Peyer's patch (tissue), 4 donors: ENCODE data around the gene FEM1A. TPM values are rescaled to one million over a fixed set of nuclear protein-coding genes. Genes with fewer than 3 reads are reported as not detected.
"Not testable (repeated sequence)": the region's sequence is repeated elsewhere in the genome, so short reads cannot be mapped to it uniquely, and the experiment has no call there.

Experiments
- DNase-seq, 3 donors: peaks; one replicate each; pipeline ENCODE4 v3.0.0-alpha.2; 2017 to 2019
- H3K27ac ChIP-seq, 4 donors: fragments of 200-600 bp; sonication (generic); one replicate each; pipeline ENCODE4 v1.5.1; 2016 to 2019
- H3K27me3 ChIP-seq, 2 donors: fragments of 200-600 bp; sonication (generic); one replicate each; pipeline ENCODE4 v1.5.1; 2019
- H3K36me3 ChIP-seq, 3 donors: fragments of 200-600 bp; sonication (generic); one replicate each; pipeline ENCODE4 v1.5.1; 2016 to 2019
- H3K4me1 ChIP-seq, 4 donors: fragments of 200-600 bp; sonication (generic); one replicate each; pipeline ENCODE4 v1.5.1; 2016 to 2019
- H3K4me3 ChIP-seq, 4 donors: fragments of 200-600 bp; sonication (generic); 1 replicate in 3 of 4; 2 replicates in 1 of 4; pipeline ENCODE4 v1.5.1; 2016 to 2019; ENCODE audit warnings: mild to moderate bottlenecking in 1 of 4
- H3K9me3 ChIP-seq, 4 donors: fragments of 200-600 bp; sonication (generic); one replicate each; pipeline ENCODE4 v1.5.1; 2016 to 2019; ENCODE audit warnings: mild to moderate bottlenecking in 1 of 4
- CTCF ChIP-seq, 6 experiments: fragments of 450-650 bp in 4 of 6; fragments of 200-600 bp in 2 of 6; sonication (generic) in 1 of 6; IDR thresholded peaks; one replicate each; pipeline ENCODE4 v1.5.1; 2017 to 2019; ENCODE audit warnings: antibody characterized with exemption in 6 of 6, mild to moderate bottlenecking in 3 of 6, moderate library complexity in 1 of 6
- POLR2A ChIP-seq, 2 donors: fragments of 450-650 bp; IDR thresholded peaks; one replicate each; pipeline ENCODE4 v1.5.1; 2017; ENCODE audit warnings: antibody characterized with exemption in 2 of 2, mild to moderate bottlenecking in 2 of 2, moderate library complexity in 2 of 2
- total RNA-seq, 4 donors: library from RNA; depleted of rRNA; stranded (reverse); fragments of >200 nt; gene quantifications; one replicate each; pipeline ENCODE4 v1.1.0, GENCODE V29; 2016

FEM1A gene
- total RNA-seq, 4 donors from 2014 or later = 12.8 to 14.9 (median 14.0) TPM

- no peak for DNase-seq
- H3K9me3 ChIP-seq = no peaks in the 10 kb centered on the region
- TF ChIP-seq POLR2A (IDR thresholded peaks at IDR 0.05) (no peak), CTCF (IDR thresholded peaks at IDR 0.05) (no peak)
- no peaks in the 10 kb centered on the region for H3K36me3 ChIP-seq
- H3K27me3 ChIP-seq = no peaks in the 10 kb centered on the region
- H3K27ac ChIP-seq = peak overlapping the region; percentile 78 to 98 (median 94)
- peak overlapping the region; percentile 72 to 99 (median 92) for H3K4me3 ChIP-seq
- peaks cover 0 to 43% (median 5%) of the 10 kb centered on the region in 4 donors for H3K4me1 ChIP-seq
Measured at GRCh38 chr19:4830768-4831265, 39.3 kb downstream of the FEM1A start.

GRCh38 chr19:4831304-4831978 lies 39.9 kb downstream of the FEM1A start, which contains the start of gene TICAM1:
TSS of gene TICAM1 (minus strand) at chr19:4831712. CDS start at chr19:4818377, 13,335 bp downstream.
- no peaks in the 10 kb centered on the region for H3K36me3 ChIP-seq
- peak within 1 kb of the TSS; percentile 78 to 98 (median 94) for H3K27ac ChIP-seq
- peak; percentile 68 to 89 (median 89) for DNase-seq
- H3K4me3 ChIP-seq = peak within 1 kb of the TSS; percentile 72 to 99 (median 92)
- no peaks in the 10 kb centered on the region for H3K27me3 ChIP-seq
- H3K9me3 ChIP-seq = no peaks in the 10 kb centered on the region
- peaks cover 0 to 43% (median 5%) of the 10 kb centered on the region in 4 donors for H3K4me1 ChIP-seq
- TF ChIP-seq POLR2A (IDR thresholded peaks at IDR 0.05) (peak; percentile 90 to 93), CTCF (IDR thresholded peaks at IDR 0.05) (peak in 3 of 6 experiments; percentile 9 to 28 (median 26))

- peaks cover 0 to 43% (median 5%) of the 10 kb centered on the region in 4 donors for H3K4me1 ChIP-seq
- not testable (repeated sequence) for DNase-seq, H3K27me3 ChIP-seq, H3K36me3 ChIP-seq, H3K9me3 ChIP-seq
- peak overlapping the region; percentile 78 to 98 (median 94) for H3K27ac ChIP-seq
- H3K4me3 ChIP-seq = peak overlapping the region; percentile 72 to 99 (median 92)
Measured at GRCh38 chr19:4831979-4832340, 40.4 kb downstream of the FEM1A start.

- Histone ChIP-seq H3K4me3 (no peak overlapping the region), H3K9me3 (no peaks in the 10 kb centered on the region), H3K27ac (peak overlapping the region in 3 of 4 donors; percentile 92 to 98 (median 96)), H3K36me3 (peaks cover 0 to 3% (median 0%) of the 10 kb centered on the region in 3 donors), H3K4me1 (peaks cover 0 to 39% (median 5%) of the 10 kb centered on the region in 4 donors), H3K27me3 (no peaks in the 10 kb centered on the region)
- TF ChIP-seq POLR2A (IDR thresholded peaks at IDR 0.05) = no peak
- no peak for TF ChIP-seq CTCF (IDR thresholded peaks at IDR 0.05)
- DNase-seq = no peak
Measured at GRCh38 chr19:4832776-4833175, 41.2 kb downstream of the FEM1A start.

- no peak for DNase-seq
- no peak overlapping the region for H3K27ac ChIP-seq
- H3K4me3 ChIP-seq = no peak overlapping the region
- no peaks in the 10 kb centered on the region for H3K9me3 ChIP-seq
- H3K27me3 ChIP-seq = no peaks in the 10 kb centered on the region
- peaks cover 0 to 6% (median 0%) of the 10 kb centered on the region in 4 donors for H3K4me1 ChIP-seq
- H3K36me3 ChIP-seq = peaks cover 0 to 38% (median 0%) of the 10 kb centered on the region in 3 donors
- TF ChIP-seq POLR2A (IDR thresholded peaks at IDR 0.05) = no peak
- no peak for TF ChIP-seq CTCF (IDR thresholded peaks at IDR 0.05)
Measured at GRCh38 chr19:4839192-4839591, 47.7 kb downstream of the FEM1A start.

GRCh38 chr19:4843647-4843965 lies 52.1 kb downstream of the FEM1A start:
- H3K27me3 ChIP-seq = no peaks in the 10 kb centered on the region
- no peak for DNase-seq
- no peak for TF ChIP-seq CTCF (IDR thresholded peaks at IDR 0.05)
- no peak for TF ChIP-seq POLR2A (IDR thresholded peaks at IDR 0.05)
- H3K4me1 ChIP-seq = peaks cover 0 to 6% (median 0%) of the 10 kb centered on the region in 4 donors
- peak overlapping the region in 2 of 4 donors; percentile 88 to 92 for H3K27ac ChIP-seq
- H3K36me3 ChIP-seq = peaks cover 0 to 67% (median 0%) of the 10 kb centered on the region in 3 donors
- no peak overlapping the region for H3K4me3 ChIP-seq
- H3K9me3 ChIP-seq = no peaks in the 10 kb centered on the region
